ENCODE data around the gene RHOB.
A peak's percentile ranks its signal among the peaks of the same experiment; 100 is the strongest.
"Not testable (repeated sequence)": the region's sequence is repeated elsewhere in the genome, so short reads cannot be mapped to it uniquely, and the experiment has no call there.

The RHOB gene

DNA sequence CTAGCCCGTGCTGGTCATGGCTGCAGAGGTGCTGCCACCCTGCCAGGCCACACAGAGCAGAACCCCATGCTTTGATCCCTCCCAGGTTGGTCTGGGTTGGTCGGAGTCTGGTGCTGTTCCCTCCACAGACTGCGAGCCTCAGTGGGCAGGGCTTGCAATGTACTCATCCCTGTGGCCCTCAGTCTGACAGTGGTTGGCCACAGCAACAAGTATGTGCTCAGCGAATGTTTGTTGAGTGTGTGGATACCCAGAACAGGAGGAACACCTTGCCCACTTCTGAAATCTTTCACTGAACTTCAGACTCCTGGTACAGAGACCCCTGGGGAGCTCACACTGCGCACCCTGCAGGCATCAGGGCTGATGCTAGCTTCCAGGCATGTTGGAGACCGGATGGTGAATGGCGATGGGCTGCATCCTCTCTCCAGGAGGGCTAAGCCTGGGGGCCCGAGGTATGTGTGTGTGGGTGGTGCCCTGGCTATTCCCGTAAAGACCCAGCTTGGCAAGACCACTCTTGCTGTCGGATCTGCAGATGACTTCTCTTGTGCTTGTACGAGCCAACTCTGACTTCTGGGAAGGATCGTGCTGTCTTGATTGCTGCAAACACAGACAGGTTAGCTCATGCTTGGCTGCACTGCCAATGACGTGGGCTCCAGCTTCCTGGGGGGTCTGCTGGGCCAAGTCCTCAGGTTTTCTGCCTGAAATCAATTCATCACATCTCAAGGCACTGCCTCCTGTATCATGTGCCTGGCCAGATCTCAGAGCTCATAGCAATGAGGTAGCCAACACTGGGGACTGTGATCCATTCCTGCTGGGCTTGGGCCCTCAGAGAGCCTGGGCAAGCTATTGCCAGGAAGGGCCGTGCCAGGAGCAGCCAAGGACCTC lies 43.7 kb downstream of the RHOB start:
- TF ChIP-seq POLR2A (IDR thresholded peaks at IDR 0.05; ENCODE audit: extremely low read depth, insufficient read length) (no peak), MYC (IDR thresholded peaks at IDR 0.05; ENCODE audit: low read depth, low read length) (no peak)
- TF ChIP-seq, protein P1, sequence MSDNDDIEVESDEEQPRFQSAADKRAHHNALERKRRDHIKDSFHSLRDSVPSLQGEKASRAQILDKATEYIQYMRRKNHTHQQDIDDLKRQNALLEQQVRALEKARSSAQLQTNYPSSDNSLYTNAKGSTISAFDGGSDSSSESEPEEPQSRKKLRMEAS (IDR thresholded peaks at IDR 0.05; ENCODE audit: low read depth, low read length): no peak
- TF ChIP-seq, protein P2, sequence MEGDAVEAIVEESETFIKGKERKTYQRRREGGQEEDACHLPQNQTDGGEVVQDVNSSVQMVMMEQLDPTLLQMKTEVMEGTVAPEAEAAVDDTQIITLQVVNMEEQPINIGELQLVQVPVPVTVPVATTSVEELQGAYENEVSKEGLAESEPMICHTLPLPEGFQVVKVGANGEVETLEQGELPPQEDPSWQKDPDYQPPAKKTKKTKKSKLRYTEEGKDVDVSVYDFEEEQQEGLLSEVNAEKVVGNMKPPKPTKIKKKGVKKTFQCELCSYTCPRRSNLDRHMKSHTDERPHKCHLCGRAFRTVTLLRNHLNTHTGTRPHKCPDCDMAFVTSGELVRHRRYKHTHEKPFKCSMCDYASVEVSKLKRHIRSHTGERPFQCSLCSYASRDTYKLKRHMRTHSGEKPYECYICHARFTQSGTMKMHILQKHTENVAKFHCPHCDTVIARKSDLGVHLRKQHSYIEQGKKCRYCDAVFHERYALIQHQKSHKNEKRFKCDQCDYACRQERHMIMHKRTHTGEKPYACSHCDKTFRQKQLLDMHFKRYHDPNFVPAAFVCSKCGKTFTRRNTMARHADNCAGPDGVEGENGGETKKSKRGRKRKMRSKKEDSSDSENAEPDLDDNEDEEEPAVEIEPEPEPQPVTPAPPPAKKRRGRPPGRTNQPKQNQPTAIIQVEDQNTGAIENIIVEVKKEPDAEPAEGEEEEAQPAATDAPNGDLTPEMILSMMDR (IDR thresholded peaks at IDR 0.05; ENCODE audit: low read depth, low read length): no peak
- no peak for DNase-seq (ENCODE audit: low read depth)
- H3K4me3 ChIP-seq (ENCODE audit: low read depth, low read length): no peak overlapping the region

DNA sequence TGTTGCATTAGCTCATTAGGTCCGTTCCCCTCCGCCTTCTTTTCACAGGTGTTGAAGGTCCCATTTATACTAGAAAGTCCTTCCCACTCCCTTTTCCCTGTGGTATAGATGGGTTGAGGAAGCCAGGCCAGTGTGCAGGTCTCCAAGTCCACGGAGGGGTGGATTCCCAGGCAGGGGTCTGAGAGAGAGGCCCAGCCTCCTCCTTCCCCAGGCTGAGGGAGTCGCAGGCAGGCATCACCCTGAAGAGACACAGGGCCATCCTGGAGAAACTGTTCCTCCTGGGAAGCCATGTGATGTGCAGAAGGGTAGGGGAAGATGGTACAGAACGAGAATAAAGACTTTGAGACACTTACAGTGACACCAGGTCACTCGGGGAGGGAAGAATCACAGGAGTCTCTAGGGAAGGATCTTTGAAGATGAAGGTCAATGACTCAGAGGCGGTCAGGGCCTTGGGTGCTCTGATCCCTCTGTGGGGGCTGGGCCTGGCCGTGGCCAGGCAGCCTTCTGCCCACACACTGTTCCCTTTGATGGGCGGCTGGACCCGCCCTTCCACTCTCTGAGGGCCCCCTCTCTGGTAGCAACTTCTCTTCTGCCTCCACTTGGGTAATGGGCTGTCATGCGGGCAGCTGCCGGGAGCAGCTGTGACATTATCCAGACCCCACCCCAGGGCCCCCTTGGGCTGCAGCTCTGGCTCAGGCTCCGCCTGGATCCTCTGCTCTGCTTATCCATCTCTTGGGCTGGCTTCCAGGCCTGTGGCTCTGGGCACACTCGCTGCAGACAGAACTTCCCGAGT lies 45.1 kb downstream of the RHOB start:
- DNase-seq (ENCODE audit: low read depth): peak; percentile 57
- no peak overlapping the region for H3K4me3 ChIP-seq (ENCODE audit: low read depth, low read length)
- TF ChIP-seq, protein P1 (IDR thresholded peaks at IDR 0.05; ENCODE audit: low read depth, low read length): no peak
- TF ChIP-seq POLR2A (IDR thresholded peaks at IDR 0.05; ENCODE audit: extremely low read depth, insufficient read length): no peak
- no peak for TF ChIP-seq MYC (IDR thresholded peaks at IDR 0.05; ENCODE audit: low read depth, low read length)
- TF ChIP-seq, protein P2 (IDR thresholded peaks at IDR 0.05; ENCODE audit: low read depth, low read length): no peak

- not testable (repeated sequence) for DNase-seq (ENCODE audit: low read depth); H3K4me3 ChIP-seq (ENCODE audit: low read depth, low read length)
Measured at GRCh38 chr2:20493095-20493494, 46.2 kb downstream of the RHOB start.

DNA sequence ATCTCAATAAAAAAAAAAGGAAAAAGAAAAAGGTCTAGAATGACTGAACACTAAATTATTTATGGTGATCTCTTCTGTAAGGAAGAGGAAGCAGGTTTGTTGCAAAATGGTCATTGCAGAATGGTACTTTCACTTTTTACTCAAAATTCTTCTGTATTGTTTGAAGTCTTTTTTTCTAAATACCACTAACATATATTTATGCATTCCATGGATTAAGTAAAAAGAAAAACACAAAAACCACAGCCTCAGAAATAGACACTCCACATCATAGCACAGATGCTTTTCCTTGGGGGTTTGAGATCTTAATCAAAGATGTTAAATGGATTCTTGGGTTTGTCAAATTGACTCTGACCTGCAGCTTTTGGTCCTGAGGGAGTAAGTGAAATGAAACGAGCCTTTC lies 47.4 kb downstream of the RHOB start:
- TF ChIP-seq POLR2A (IDR thresholded peaks at IDR 0.05; ENCODE audit: extremely low read depth, insufficient read length) (no peak), MYC (IDR thresholded peaks at IDR 0.05; ENCODE audit: low read depth, low read length) (no peak)
- TF ChIP-seq, protein P2 (IDR thresholded peaks at IDR 0.05; ENCODE audit: low read depth, low read length): no peak
- TF ChIP-seq, protein P1 (IDR thresholded peaks at IDR 0.05; ENCODE audit: low read depth, low read length): no peak
- DNase-seq (ENCODE audit: low read depth): peak; percentile 38
- H3K4me3 ChIP-seq (ENCODE audit: low read depth, low read length): no peak overlapping the region

GRCh38 chr2:20496076-20496872 lies 49.4 kb downstream of the RHOB start:
- no peak overlapping the region for H3K4me3 ChIP-seq (ENCODE audit: low read depth, low read length)
- DNase-seq (ENCODE audit: low read depth): no peak
- TF ChIP-seq, protein P2 (IDR thresholded peaks at IDR 0.05; ENCODE audit: low read depth, low read length): no peak
- TF ChIP-seq POLR2A (IDR thresholded peaks at IDR 0.05; ENCODE audit: extremely low read depth, insufficient read length): no peak
- TF ChIP-seq MYC (IDR thresholded peaks at IDR 0.05; ENCODE audit: low read depth, low read length): no peak
- TF ChIP-seq, protein P1 (IDR thresholded peaks at IDR 0.05; ENCODE audit: low read depth, low read length): no peak
